ENCODE results near the gene PRKAR1B. TPM values are rescaled to one million over a fixed set of nuclear protein-coding genes. Genes with fewer than 3 reads are reported as not detected.

PRKAR1B gene
- total RNA-seq, 2 experiments from 2014 or later: 22.5 to 41.6 TPM

- Histone ChIP-seq H3K79me2 (ENCODE audit: insufficient read depth, low read depth, low read length) (no peaks in the 10 kb centered on the region), H4K20me1 (ENCODE audit: insufficient read depth, low read length) (no peaks in the 10 kb centered on the region), H3K36me3 (ENCODE audit: insufficient read depth, low read length) (peaks cover 50% of the 10 kb centered on the region), H3K4me3 (ENCODE audit: low read depth, low read length, poor library complexity, severe bottlenecking) (no peak overlapping the region), H3K27ac (ENCODE audit: low read depth, low read length, poor library complexity, severe bottlenecking) (no peak overlapping the region), H3K9me2 (ENCODE audit: insufficient read depth, low read length) (no peaks in the 10 kb centered on the region), H2AFZ (ENCODE audit: low read length) (no peak overlapping the region), H3K9me3 (ENCODE audit: low read length) (no peaks in the 10 kb centered on the region), H3K4me2 (ENCODE audit: low read length) (no peak overlapping the region), H3K4me1 (ENCODE audit: insufficient read depth, low read length, poor library complexity, severe bottlenecking) (no peaks in the 10 kb centered on the region)
- ChIA-PET CTCF (ENCODE audit: unreplicated experiment) (no interaction called here), POLR2A (no interaction called here)
- TF ChIP-seq CTCF (conservative IDR thresholded peaks at IDR 0.05; ENCODE audit: low read length) (no peak), EZH2phosphoT487 (IDR thresholded peaks at IDR 0.05; ENCODE audit: borderline replicate concordance, low read depth, low read length) (no peak)
- no peak for DNase-seq (ENCODE audit: low spot score)
- intact Hi-C loops (cut with micrococcal nuclease; ENCODE audit: unreplicated experiment): no loop called here
- no TSS peak for BruUV-seq (replicated peaks)
Observed at GRCh38 chr7:583410-584121, 143.5 kb downstream of the PRKAR1B start.

DNA sequence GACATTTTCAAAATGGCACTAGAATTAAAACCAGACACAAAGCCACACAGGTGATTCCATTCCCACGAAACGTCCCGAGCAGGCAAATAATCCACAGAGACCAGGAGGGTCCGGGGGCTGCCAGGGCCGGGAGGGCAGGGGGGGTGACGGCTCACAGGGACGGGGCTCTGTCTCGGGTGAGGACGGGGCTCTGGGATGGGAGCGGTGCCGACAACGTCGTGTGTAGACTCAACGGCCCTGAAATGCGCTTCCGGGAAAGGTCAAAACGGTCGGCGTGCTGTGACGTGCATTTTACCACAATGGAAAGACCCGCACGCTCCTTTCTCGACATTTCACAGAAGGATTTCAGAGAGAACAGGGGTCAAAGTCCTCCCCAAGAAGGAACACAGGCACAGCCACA lies 144.2 kb downstream of the PRKAR1B start:
- H3K27ac ChIP-seq (ENCODE audit: low read depth, low read length, poor library complexity, severe bottlenecking): no peak overlapping the region
- intact Hi-C loops (cut with micrococcal nuclease; ENCODE audit: unreplicated experiment): no loop called here

More for the DNA sequence above, 144.2 kb downstream of the PRKAR1B start:
- Histone ChIP-seq H3K4me1 (ENCODE audit: insufficient read depth, low read length, poor library complexity, severe bottlenecking) (no peaks in the 10 kb centered on the region), H2AFZ (ENCODE audit: low read length) (no peak overlapping the region), H3K9me2 (ENCODE audit: insufficient read depth, low read length) (no peaks in the 10 kb centered on the region), H3K36me3 (ENCODE audit: insufficient read depth, low read length) (peaks cover 46% of the 10 kb centered on the region), H3K9me3 (ENCODE audit: low read length) (no peaks in the 10 kb centered on the region), H4K20me1 (ENCODE audit: insufficient read depth, low read length) (no peaks in the 10 kb centered on the region), H3K4me3 (ENCODE audit: low read depth, low read length, poor library complexity, severe bottlenecking) (no peak overlapping the region), H3K4me2 (ENCODE audit: low read length) (no peak overlapping the region), H3K79me2 (ENCODE audit: insufficient read depth, low read depth, low read length) (no peaks in the 10 kb centered on the region)
- POLR2A ChIA-PET: no interaction called here
- no TSS peak for BruUV-seq (replicated peaks)
- DNase-seq (ENCODE audit: low spot score): no peak
- CTCF ChIA-PET (ENCODE audit: unreplicated experiment): no interaction called here
- no peak for TF ChIP-seq CTCF (conservative IDR thresholded peaks at IDR 0.05; ENCODE audit: low read length)
- no peak for TF ChIP-seq EZH2phosphoT487 (IDR thresholded peaks at IDR 0.05; ENCODE audit: borderline replicate concordance, low read depth, low read length)
